H9 (cell line): ENCODE results near the gene ATP11C. TPM values are rescaled to one million over a fixed set of nuclear protein-coding genes. Genes with fewer than 3 reads are reported as not detected.

ENCODE experiments used
- DNase-seq: peaks from one replicate; pipeline ENCODE4 v3.0.0-alpha.2; 2017
- H2AFZ ChIP-seq: one replicate; pipeline ENCODE4 v1.6.1; 2013; ENCODE audit warnings: mild to moderate bottlenecking, low read length, control low read depth, moderate library complexity
- H2AK5ac ChIP-seq: 2 replicates; pipeline ENCODE4 v1.6.1; 2013; ENCODE audit warnings: low read length, control low read depth, mixed read lengths; ENCODE audit not compliant: insufficient read length
- H2BK120ac ChIP-seq: one replicate; pipeline ENCODE4 v1.6.1; 2013; ENCODE audit warnings: low read depth, mild to moderate bottlenecking, low read length, control low read depth, inconsistent platforms; ENCODE audit not compliant: poor library complexity, severe bottlenecking
- H2BK12ac ChIP-seq: 2 replicates; pipeline ENCODE4 v1.6.1; 2013; ENCODE audit warnings: low read length, control low read depth, mixed read lengths, low read depth; ENCODE audit not compliant: insufficient read length
- H2BK15ac ChIP-seq: 2 replicates; pipeline ENCODE4 v1.6.1; 2013; ENCODE audit warnings: low read depth, low read length, control low read depth
- H2BK20ac ChIP-seq: one replicate; pipeline ENCODE4 v1.6.1; 2013; ENCODE audit warnings: low read depth, mild to moderate bottlenecking, low read length, control low read depth, inconsistent platforms; ENCODE audit not compliant: poor library complexity, severe bottlenecking
- H2BK5ac ChIP-seq: 2 replicates; pipeline ENCODE4 v1.6.1; 2013; ENCODE audit warnings: low read length, control low read depth, mixed read lengths; ENCODE audit not compliant: insufficient read length
- H3K14ac ChIP-seq: 2 replicates; pipeline ENCODE4 v1.6.1; 2013; ENCODE audit warnings: low read length, control low read depth; ENCODE audit not compliant: insufficient read depth
- H3K18ac ChIP-seq: 2 replicates; pipeline ENCODE4 v1.6.1; 2013; ENCODE audit warnings: low read depth, mild to moderate bottlenecking, mixed read lengths, low read length, control low read depth; ENCODE audit not compliant: insufficient read length
- H3K23ac ChIP-seq: 2 replicates; pipeline ENCODE4 v1.6.1; 2013; ENCODE audit warnings: low read length, control low read depth, mixed read lengths, low read depth; ENCODE audit not compliant: insufficient read length
- H3K23me2 ChIP-seq: 2 replicates; pipeline ENCODE4 v1.6.1; 2013; ENCODE audit warnings: low read depth, mild to moderate bottlenecking, mixed read lengths, low read length, control low read depth; ENCODE audit not compliant: insufficient read length, poor library complexity, severe bottlenecking
- H3K27ac ChIP-seq: 2 replicates; pipeline ENCODE4 v1.5.1; 2013; ENCODE audit warnings: low read length, control low read depth, mixed read lengths, low read depth; ENCODE audit not compliant: insufficient read length
- H3K27me3 ChIP-seq: 2 replicates; pipeline ENCODE4 v1.6.1; 2013; ENCODE audit warnings: low read length, control low read depth, inconsistent platforms; ENCODE audit not compliant: insufficient read depth
- H3K4ac ChIP-seq: 2 replicates; pipeline ENCODE4 v1.6.1; 2013; ENCODE audit warnings: low read depth, mild to moderate bottlenecking, control low read depth, inconsistent platforms, low read length, moderate library complexity
- H3K4me1 ChIP-seq: 2 replicates; pipeline ENCODE4 v1.6.1; 2013; ENCODE audit warnings: low read length, control low read depth, inconsistent platforms; ENCODE audit not compliant: insufficient read depth
- H3K4me2 ChIP-seq: 2 replicates; pipeline ENCODE4 v1.6.1; 2013; ENCODE audit warnings: low read length, control low read depth, mixed read lengths; ENCODE audit not compliant: insufficient read length, insufficient read depth
- H3K56ac ChIP-seq: 2 replicates; pipeline ENCODE4 v1.6.1; 2013; ENCODE audit warnings: low read depth, mild to moderate bottlenecking, mixed read lengths, low read length, control low read depth; ENCODE audit not compliant: insufficient read length
- H3K79me1 ChIP-seq: 2 replicates; pipeline ENCODE4 v1.6.1; 2013; ENCODE audit warnings: low read depth, mild to moderate bottlenecking, moderate library complexity, low read length, control low read depth, inconsistent platforms; ENCODE audit not compliant: insufficient read depth, poor library complexity, severe bottlenecking
- H3K79me2 ChIP-seq: 2 replicates; pipeline ENCODE4 v1.6.1; 2013; ENCODE audit warnings: low read length, control low read depth, inconsistent platforms; ENCODE audit not compliant: insufficient read depth
- H3K9ac ChIP-seq: 2 replicates; pipeline ENCODE4 v1.6.1; 2013; ENCODE audit warnings: low read length, control low read depth, mixed read lengths; ENCODE audit not compliant: insufficient read length; ENCODE audit errors: extremely low read depth
- H3K9me3 ChIP-seq: one replicate; pipeline ENCODE4 v1.6.1; 2013; ENCODE audit warnings: low read depth, low read length, inconsistent platforms; ENCODE audit not compliant: control insufficient read depth
- H3T11ph ChIP-seq: one replicate; pipeline ENCODE4 v1.6.1; 2013; ENCODE audit warnings: mild to moderate bottlenecking, low read length, control low read depth, inconsistent platforms
- H4K20me1 ChIP-seq: one replicate; pipeline ENCODE4 v1.6.1; 2013; ENCODE audit not compliant: control insufficient read depth, insufficient read length, insufficient read depth
- H4K5ac ChIP-seq: 2 replicates; pipeline ENCODE4 v1.6.1; 2013; ENCODE audit warnings: low read depth, mild to moderate bottlenecking, mixed read lengths, low read length, control low read depth; ENCODE audit not compliant: insufficient read length
- H4K8ac ChIP-seq: replicated peaks from 2 replicates; pipeline ENCODE4 v1.6.1; 2013; ENCODE audit warnings: low read length, control low read depth, mixed read lengths, low read depth; ENCODE audit not compliant: insufficient read length
- H4K91ac ChIP-seq: 2 replicates; pipeline ENCODE4 v1.6.1; 2013; ENCODE audit warnings: low read depth, mild to moderate bottlenecking, moderate library complexity, mixed read lengths, low read length, control low read depth; ENCODE audit not compliant: insufficient read length
- H3K27ac Mint-ChIP-seq, 3 experiments: 2 replicates in 2 of 3; 3 replicates in 1 of 3; pipeline ENCODE4 v1.8.0; 2020 to 2021; ENCODE audit warnings: mixed read lengths in 3 of 3, mild to moderate bottlenecking in 1 of 3, moderate library complexity in 1 of 3
- H3K27me3 Mint-ChIP-seq: 2 replicates; pipeline ENCODE4 v1.8.0; 2021; ENCODE audit warnings: low read depth, mild to moderate bottlenecking, moderate library complexity, mixed read lengths
- H3K36me3 Mint-ChIP-seq, 3 experiments: 2 replicates in 2 of 3; 3 replicates in 1 of 3; pipeline ENCODE4 v1.8.0; 2020 to 2021; ENCODE audit warnings: low read depth in 3 of 3, mixed read lengths in 3 of 3; ENCODE audit not compliant: insufficient read depth in 1 of 3
- H3K4me1 Mint-ChIP-seq, 2 experiments: 2 replicates each; pipeline ENCODE4 v1.8.0; 2020; ENCODE audit warnings: mixed read lengths in 2 of 2
- H3K4me3 Mint-ChIP-seq, 2 experiments: 2 replicates in 1 of 2; 3 replicates in 1 of 2; pipeline ENCODE4 v1.8.0; 2020 to 2021; ENCODE audit warnings: mild to moderate bottlenecking in 2 of 2, mixed read lengths in 2 of 2, moderate library complexity in 1 of 2
- H3K9me3 Mint-ChIP-seq, 2 experiments: 2 replicates in 1 of 2; 3 replicates in 1 of 2; pipeline ENCODE4 v1.8.0; 2020; ENCODE audit warnings: mild to moderate bottlenecking in 2 of 2, mixed read lengths in 2 of 2, moderate library complexity in 1 of 2
- CTCF ChIP-seq: fragments of 200-600 bp; sonication (generic); conservative IDR thresholded peaks from 3 replicates; pipeline ENCODE4 v1.8.0; 2021; ENCODE audit warnings: antibody characterized with exemption, mild to moderate bottlenecking
- WGBS: extraction: QIAGEN DNeasy Blood & Tissue Kit; methylation state at CpG from one replicate; pipeline ENCODE4 v1.1.7; 2013; ENCODE audit warnings: missing lambda C conversion rate, low lambda C conversion rate, mixed read lengths; ENCODE audit not compliant: insufficient read length; ENCODE audit errors: extremely low coverage; 5-methylcytosine and 5-hydroxymethylcytosine counted together
- total RNA-seq: library from RNA; stranded (reverse); gene quantifications from 2 replicates; pipeline ENCODE4 v1.2.1, GENCODE V29; 2021

ATP11C gene
- total RNA-seq, 1 experiment from 2014 or later = 28.4 TPM

GRCh38 chrX:139751053-139751452 is 181.8 kb downstream of the ATP11C start:
- no peak overlapping the region for H4K8ac ChIP-seq
- no peak overlapping the region for H2BK20ac ChIP-seq
- no peak overlapping the region for H2AFZ ChIP-seq
- H3K56ac ChIP-seq = no peak overlapping the region
- DNase-seq = no peak
- no peak overlapping the region for H3K9ac ChIP-seq
- no peak overlapping the region for H4K91ac ChIP-seq
- no peak overlapping the region for H4K5ac ChIP-seq
- H3K4ac ChIP-seq = no peak overlapping the region
- no peak overlapping the region for H2BK120ac ChIP-seq
- Mint-ChIP-seq H3K36me3 (peaks cover 26 to 45% (median 27%) of the 10 kb centered on the region in 3 experiments), H3K4me3 (no peak overlapping the region), H3K9me3 (peaks cover 23 to 48% of the 10 kb centered on the region in 2 experiments), H3K27me3 (no peaks in the 10 kb centered on the region), H3K27ac (peak overlapping the region in 1 of 3 experiments; percentile 7; a peak in 1 of 7 replicates), H3K4me1 (peaks cover 0 to 3% of the 10 kb centered on the region in 2 experiments; a peak in 1 of 4 replicates)
- H3K4me1 ChIP-seq = no peaks in the 10 kb centered on the region
- no peak overlapping the region for H3K4me2 ChIP-seq
- H3K27ac ChIP-seq = no peak overlapping the region
- no peak overlapping the region for H2AK5ac ChIP-seq
- H3T11ph ChIP-seq = no peak overlapping the region
- no peak overlapping the region for H2BK12ac ChIP-seq
- no peak overlapping the region for H3K14ac ChIP-seq
- H4K20me1 ChIP-seq = no peaks in the 10 kb centered on the region
- H3K23ac ChIP-seq = no peak overlapping the region
- no peak; the same call in 2 of the 3 replicates for TF ChIP-seq CTCF
- no peaks in the 10 kb centered on the region for H3K79me2 ChIP-seq
- WGBS = no CpG with 5 or more reads among the region's 3 CpGs
- H3K18ac ChIP-seq = no peak overlapping the region
- no peaks in the 10 kb centered on the region for H3K27me3 ChIP-seq
- no peaks in the 10 kb centered on the region for H3K79me1 ChIP-seq
- no peaks in the 10 kb centered on the region for H3K9me3 ChIP-seq
- H2BK15ac ChIP-seq = no peak overlapping the region
- H3K23me2 ChIP-seq = no peaks in the 10 kb centered on the region
- no peak overlapping the region for H2BK5ac ChIP-seq
